GM12874 (cell line): Measurements from ENCODE around the gene SRPK2.

Experiments used
- CTCF ChIP-seq: IDR thresholded peaks from 2 replicates; pipeline ENCODE4 v1.5.1; 2011; ENCODE audit warnings: low read depth, mild to moderate bottlenecking, control low read depth, low read length, moderate library complexity; ENCODE audit not compliant: insufficient read depth

The SRPK2 gene

GRCh38 chr7:105246256-105246655 lies 142.5 kb downstream of the SRPK2 start:
- no peak for TF ChIP-seq CTCF

- TF ChIP-seq CTCF = no peak
Measured at GRCh38 chr7:105245398-105246114, 143.2 kb downstream of the SRPK2 start.

GRCh38 chr7:105244594-105244993 lies 144.1 kb downstream of the SRPK2 start:
- no peak for TF ChIP-seq CTCF

- TF ChIP-seq CTCF = no peak
Measured at GRCh38 chr7:105241198-105241597, 147.5 kb downstream of the SRPK2 start.

GRCh38 chr7:105238198-105238765 lies 150.4 kb downstream of the SRPK2 start:
- no peak for TF ChIP-seq CTCF

- no peak for TF ChIP-seq CTCF
Measured at GRCh38 chr7:105234886-105235285, 153.8 kb downstream of the SRPK2 start.

- no peak for TF ChIP-seq CTCF
Measured at GRCh38 chr7:105230486-105230885, 158.2 kb downstream of the SRPK2 start.

GRCh38 chr7:105229641-105230040 lies 159.1 kb downstream of the SRPK2 start:
- TF ChIP-seq CTCF = no peak
